Fibroblast of the aortic adventitia (primary cell): ENCODE data around the gene RPL18. TPM values are rescaled to one million over a fixed set of nuclear protein-coding genes. Genes with fewer than 3 reads are reported as not detected.

Source experiments
- DNase-seq: peaks from one replicate; pipeline ENCODE4 v3.0.0-alpha.2; 2010; ENCODE audit warnings: low read depth
- H3K4me3 ChIP-seq: 2 replicates; pipeline ENCODE4 v1.5.1; 2011; ENCODE audit warnings: low read depth, mild to moderate bottlenecking, control low read depth, low read length, moderate library complexity
- total RNA-seq: library from RNA; depleted of rRNA; stranded (reverse); fragments of >200 nt; gene quantifications from 2 replicates; pipeline ENCODE4 v1.2.3, GENCODE V29; 2012; ENCODE audit warnings: low replicate concordance
- TF ChIP-seq, protein P1 (sequence below): IDR thresholded peaks from 2 replicates; pipeline ENCODE4 v1.5.1; 2011; ENCODE audit warnings: mild to moderate bottlenecking, low read length, control low read depth, inconsistent platforms; ENCODE audit not compliant: insufficient read depth

Gene RPL18
- total RNA-seq, 1 donor: 1,782 TPM

DNA sequence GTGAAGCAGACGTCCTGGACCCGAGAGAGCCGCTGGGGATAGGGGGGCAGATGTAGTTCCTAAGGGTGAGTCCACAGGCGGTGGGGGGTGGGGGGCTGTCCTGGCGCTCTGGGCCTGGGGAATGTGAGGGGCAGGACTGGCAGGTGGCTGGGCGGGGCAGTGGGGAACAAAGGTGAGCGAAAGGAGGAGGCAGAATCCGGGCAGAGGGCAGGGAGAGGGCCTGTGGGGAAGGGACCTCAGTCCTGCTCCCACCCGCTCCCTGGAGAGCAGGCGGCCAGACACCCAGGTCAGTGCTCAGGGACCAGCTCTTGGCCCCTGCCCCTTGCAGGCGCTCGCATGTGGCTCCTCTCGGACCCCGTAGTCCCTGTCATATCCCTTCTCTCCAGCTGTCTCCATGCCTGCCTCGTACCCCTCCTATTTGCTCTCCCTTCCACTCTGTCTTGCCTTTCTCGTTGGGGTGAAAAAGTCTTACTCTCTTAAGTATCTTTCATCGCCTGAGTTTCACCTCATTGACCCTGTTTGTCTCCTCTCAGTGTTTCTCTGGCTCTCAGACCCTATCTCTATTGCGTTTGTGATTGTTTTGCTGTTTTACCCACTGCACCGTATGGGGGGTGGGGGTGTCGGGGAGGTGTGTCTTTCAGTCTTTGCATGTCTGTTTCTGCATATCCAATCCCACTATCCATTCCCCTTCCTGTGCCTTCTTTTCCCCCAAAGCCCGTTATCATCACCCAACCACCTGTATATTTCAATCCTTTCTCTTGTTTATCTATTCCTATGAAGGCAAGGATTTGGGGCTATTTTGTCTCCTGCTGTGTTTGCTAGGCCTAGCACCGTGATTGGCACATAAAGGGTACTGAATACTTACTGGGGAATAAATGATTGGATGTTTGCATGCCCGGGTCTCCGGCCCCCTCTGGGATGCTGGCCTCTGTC, 6.1 kb upstream of the RPL18 start:
- H3K4me3 ChIP-seq: peak overlapping the region; percentile 72
- TF ChIP-seq, protein P1, sequence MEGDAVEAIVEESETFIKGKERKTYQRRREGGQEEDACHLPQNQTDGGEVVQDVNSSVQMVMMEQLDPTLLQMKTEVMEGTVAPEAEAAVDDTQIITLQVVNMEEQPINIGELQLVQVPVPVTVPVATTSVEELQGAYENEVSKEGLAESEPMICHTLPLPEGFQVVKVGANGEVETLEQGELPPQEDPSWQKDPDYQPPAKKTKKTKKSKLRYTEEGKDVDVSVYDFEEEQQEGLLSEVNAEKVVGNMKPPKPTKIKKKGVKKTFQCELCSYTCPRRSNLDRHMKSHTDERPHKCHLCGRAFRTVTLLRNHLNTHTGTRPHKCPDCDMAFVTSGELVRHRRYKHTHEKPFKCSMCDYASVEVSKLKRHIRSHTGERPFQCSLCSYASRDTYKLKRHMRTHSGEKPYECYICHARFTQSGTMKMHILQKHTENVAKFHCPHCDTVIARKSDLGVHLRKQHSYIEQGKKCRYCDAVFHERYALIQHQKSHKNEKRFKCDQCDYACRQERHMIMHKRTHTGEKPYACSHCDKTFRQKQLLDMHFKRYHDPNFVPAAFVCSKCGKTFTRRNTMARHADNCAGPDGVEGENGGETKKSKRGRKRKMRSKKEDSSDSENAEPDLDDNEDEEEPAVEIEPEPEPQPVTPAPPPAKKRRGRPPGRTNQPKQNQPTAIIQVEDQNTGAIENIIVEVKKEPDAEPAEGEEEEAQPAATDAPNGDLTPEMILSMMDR: no peak
- no peak for DNase-seq

GRCh38 chr19:48624067-48624594, 5.2 kb upstream of the RPL18 start:
- peak overlapping the region; percentile 72 for H3K4me3 ChIP-seq
- TF ChIP-seq, protein P1: no peak
- DNase-seq: peak; percentile 96

- TF ChIP-seq, protein P1: no peak
- no peak for DNase-seq
Measured at GRCh38 chr19:48623556-48624066, 4.6 kb upstream of the RPL18 start.

GRCh38 chr19:48619692-48620585, 961 bp upstream of the RPL18 start:
- no peak for DNase-seq
- peak overlapping the region; percentile 74 for H3K4me3 ChIP-seq
- TF ChIP-seq, protein P1: no peak

More at GRCh38 chr19:48623556-48624066, 4.6 kb upstream of the RPL18 start:
- peak overlapping the region; percentile 60 for H3K4me3 ChIP-seq

GRCh38 chr19:48618278-48618915, 581 bp downstream of the RPL18 start:
- peak overlapping the region; percentile 79 for H3K4me3 ChIP-seq
- TF ChIP-seq, protein P1: no peak
- no peak for DNase-seq
